Neuronal stem cell (in vitro differentiated cells): ENCODE measurements around the gene PDRG1.
A peak's percentile ranks its signal among the peaks of the same experiment; 100 is the strongest.

Source experiments
- DNase-seq: peaks from one replicate; pipeline ENCODE4 v3.0.0-alpha.2; 2013; ENCODE audit warnings: low spot score
- H2AFZ ChIP-seq: one replicate; pipeline ENCODE4 v1.6.1; 2013; ENCODE audit warnings: mild to moderate bottlenecking, low read length, inconsistent platforms
- H2AK5ac ChIP-seq: 2 replicates; pipeline ENCODE4 v1.6.1; 2013; ENCODE audit warnings: low read depth, mild to moderate bottlenecking, inconsistent platforms, low read length, moderate library complexity, mixed read lengths
- H2BK120ac ChIP-seq: 2 replicates; pipeline ENCODE4 v1.6.1; 2013; ENCODE audit warnings: low read depth, mild to moderate bottlenecking, inconsistent platforms, low read length, moderate library complexity, mixed read lengths
- H2BK12ac ChIP-seq: one replicate; pipeline ENCODE4 v1.6.1; 2013; ENCODE audit warnings: low read length, inconsistent platforms
- H2BK15ac ChIP-seq: 2 replicates; pipeline ENCODE4 v1.6.1; 2013; ENCODE audit warnings: mild to moderate bottlenecking, low read length, inconsistent platforms, mixed read lengths
- H2BK5ac ChIP-seq: one replicate; pipeline ENCODE4 v1.6.1; 2013; ENCODE audit warnings: inconsistent platforms, mild to moderate bottlenecking, low read length, moderate library complexity
- H3K14ac ChIP-seq: one replicate; pipeline ENCODE4 v1.6.1; 2013; ENCODE audit warnings: low read length, inconsistent platforms
- H3K18ac ChIP-seq: 2 replicates; pipeline ENCODE4 v1.6.1; 2013; ENCODE audit warnings: low read length, inconsistent platforms
- H3K23ac ChIP-seq: 2 replicates; pipeline ENCODE4 v1.6.1; 2013; ENCODE audit warnings: low read depth, mild to moderate bottlenecking, mixed read lengths, low read length, inconsistent platforms; ENCODE audit not compliant: poor library complexity
- H3K27ac ChIP-seq: replicated peaks from 3 replicates; pipeline ENCODE4 v1.5.1; 2013; ENCODE audit warnings: low read length, inconsistent platforms
- H3K27me3 ChIP-seq, 3 experiments: 2 replicates each; pipeline ENCODE4 v1.6.1; 2013; ENCODE audit warnings: low read length in 3 of 3, mild to moderate bottlenecking in 2 of 3, inconsistent platforms in 1 of 3, low read depth in 1 of 3, mixed read lengths in 1 of 3, moderate library complexity in 1 of 3; ENCODE audit not compliant: control insufficient read depth in 3 of 3, insufficient read depth in 3 of 3
- H3K36me3 ChIP-seq, 2 donors: replicated peaks in 1 of 2; 2 replicates each; pipeline ENCODE4 v1.6.1; 2013; ENCODE audit warnings: low read length in 2 of 2; ENCODE audit not compliant: control insufficient read depth in 2 of 2, insufficient read depth in 2 of 2
- H3K4ac ChIP-seq: 2 replicates; pipeline ENCODE4 v1.6.1; 2013; ENCODE audit warnings: inconsistent platforms, mild to moderate bottlenecking, low read length, moderate library complexity
- H3K4me1 ChIP-seq, 2 donors: 1 replicate in 1 of 2; 2 replicates in 1 of 2; pipeline ENCODE4 v1.6.1; 2013; ENCODE audit warnings: low read length in 2 of 2, low read depth in 1 of 2; ENCODE audit not compliant: control insufficient read depth in 2 of 2, insufficient read depth in 1 of 2
- H3K4me2 ChIP-seq: one replicate; pipeline ENCODE4 v1.6.1; 2013; ENCODE audit warnings: mild to moderate bottlenecking, low read length, inconsistent platforms; ENCODE audit not compliant: insufficient read depth, poor library complexity, severe bottlenecking
- H3K4me3 ChIP-seq, 2 donors: 2 replicates each; pipeline ENCODE4 v1.5.1; 2013; ENCODE audit warnings: low read length in 2 of 2, mild to moderate bottlenecking in 2 of 2, inconsistent platforms in 1 of 2, moderate library complexity in 1 of 2
- H3K79me1 ChIP-seq: one replicate; pipeline ENCODE4 v1.6.1; 2013; ENCODE audit warnings: low read depth, mild to moderate bottlenecking, inconsistent platforms, low read length, moderate library complexity
- H3K9ac ChIP-seq: one replicate; pipeline ENCODE4 v1.6.1; 2013; ENCODE audit warnings: mild to moderate bottlenecking, low read depth, low read length, inconsistent platforms; ENCODE audit not compliant: poor library complexity
- H3K9me3 ChIP-seq, 2 donors: replicated peaks in 1 of 2; 2 replicates each; pipeline versions ENCODE3 to v1.6.1; 2013; ENCODE audit warnings: low read length in 2 of 2, mild to moderate bottlenecking in 2 of 2, inconsistent platforms in 1 of 2, low read depth in 1 of 2, mixed read lengths in 1 of 2, moderate library complexity in 1 of 2; ENCODE audit not compliant: control insufficient read depth in 2 of 2, insufficient read depth in 1 of 2
- H4K8ac ChIP-seq: one replicate; pipeline ENCODE4 v1.6.1; 2013; ENCODE audit warnings: low read depth, mild to moderate bottlenecking, inconsistent platforms, low read length, moderate library complexity
- H4K91ac ChIP-seq: one replicate; pipeline ENCODE4 v1.6.1; 2013; ENCODE audit warnings: low read length, low read depth, mild to moderate bottlenecking, inconsistent platforms; ENCODE audit not compliant: poor library complexity
- WGBS, 2 donors: extraction: QIAGEN DNeasy Blood & Tissue Kit; methylation state at CpG; one replicate each; pipeline ENCODE4 v1.1.7; 2013; ENCODE audit warnings: missing lambda C conversion rate in 2 of 2, mixed read lengths in 1 of 2; ENCODE audit not compliant: insufficient read length in 2 of 2, insufficient replicate concordance in 1 of 2; ENCODE audit errors: extremely low coverage in 2 of 2; 5-methylcytosine and 5-hydroxymethylcytosine counted together

The PDRG1 gene

DNA sequence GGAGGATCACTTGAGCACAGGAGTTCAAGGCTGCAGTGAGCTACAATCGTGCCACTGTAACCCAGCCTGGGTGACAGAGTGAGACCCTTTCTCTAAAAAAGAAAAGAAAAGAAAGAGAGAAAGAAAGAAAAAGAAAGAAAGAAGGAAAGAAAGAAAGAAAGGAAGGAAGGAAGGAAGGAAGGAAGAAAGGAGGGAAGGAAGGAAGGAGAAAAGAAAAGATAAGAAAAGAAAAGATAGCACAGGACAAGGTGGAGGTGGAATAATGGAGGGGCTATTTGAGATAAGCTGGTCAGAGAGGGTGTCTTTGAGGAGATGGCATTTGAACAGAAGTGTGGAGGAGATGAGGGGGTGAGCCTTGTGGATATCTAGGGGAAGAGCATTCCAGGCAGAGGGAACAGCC, 2.7 kb upstream of the PDRG1 start:
- Histone ChIP-seq H3K4me2 (no peak overlapping the region), H3K79me1 (peaks cover 6% of the 10 kb centered on the region), H3K14ac (no peak overlapping the region), H3K23ac (no peak overlapping the region), H4K91ac (no peak overlapping the region), H3K27me3 (peaks cover 0 to 13% (median 0%) of the 10 kb centered on the region in 3 experiments), H2AFZ (no peak overlapping the region), H4K8ac (no peak overlapping the region), H3K18ac (no peak overlapping the region), H3K9ac (no peak overlapping the region), H3K4me3 (no peak overlapping the region), H3K4me1 (peaks cover 5 to 6% of the 10 kb centered on the region in 2 donors), H2AK5ac (no peak overlapping the region), H3K9me3 (no peaks in the 10 kb centered on the region), H2BK120ac (no peak overlapping the region), H2BK12ac (no peak overlapping the region), H3K36me3 (peaks cover 4 to 12% of the 10 kb centered on the region in 2 donors), H3K4ac (no peak overlapping the region), H3K27ac (no peak overlapping the region), H2BK15ac (no peak overlapping the region), H2BK5ac (no peak overlapping the region)
- DNase-seq: no peak
- WGBS, 2 donors: no CpG with 5 or more reads among the region's 1 CpG

DNA sequence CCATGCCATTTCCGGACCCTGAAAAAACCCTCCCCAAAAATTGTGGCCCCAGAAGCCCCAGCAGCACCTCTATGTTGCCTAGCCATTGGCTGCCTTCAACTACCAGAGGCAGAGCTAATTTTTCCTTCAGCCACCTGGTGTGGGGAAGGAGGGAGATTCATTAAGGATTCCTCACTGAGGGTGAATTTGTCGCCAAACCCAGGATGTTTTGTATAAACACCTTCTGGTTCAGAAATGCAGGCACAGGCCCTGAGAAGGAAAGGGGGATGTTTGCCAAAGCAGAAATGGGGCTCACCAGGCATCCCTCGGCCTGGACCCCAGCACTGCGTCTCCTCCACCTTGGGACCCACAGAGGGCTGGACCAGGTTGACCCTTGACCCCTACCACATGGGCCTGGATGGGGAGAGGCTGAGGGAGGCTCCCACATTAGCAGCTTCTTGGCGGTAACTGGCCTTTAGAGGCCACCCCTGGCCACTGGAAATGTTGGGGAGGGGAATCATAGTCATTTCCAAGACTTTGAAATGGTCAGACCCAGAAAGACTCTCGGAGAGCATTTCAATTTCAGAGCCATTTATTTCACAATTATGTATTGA, 1.8 kb upstream of the PDRG1 start:
- H3K4me3 ChIP-seq: no peak overlapping the region
- peaks cover 5 to 6% of the 10 kb centered on the region in 2 donors for H3K4me1 ChIP-seq
- H3K27me3 ChIP-seq: peaks cover 0 to 13% (median 0%) of the 10 kb centered on the region in 3 experiments
- H3K18ac ChIP-seq: no peak overlapping the region
- H3K4ac ChIP-seq: no peak overlapping the region
- H4K91ac ChIP-seq: no peak overlapping the region
- no peak for DNase-seq
- peaks cover 6% of the 10 kb centered on the region for H3K79me1 ChIP-seq
- no peak overlapping the region for H2BK120ac ChIP-seq
- WGBS, 2 donors: no CpG with 5 or more reads among the region's 6 CpGs
- H3K9me3 ChIP-seq: peaks cover 0 to under 1% of the 10 kb centered on the region in 2 donors
- no peak overlapping the region for H2AFZ ChIP-seq
- H2AK5ac ChIP-seq: peak overlapping the region; percentile 10
- no peak overlapping the region for H3K23ac ChIP-seq
- no peak overlapping the region for H3K4me2 ChIP-seq
- H3K14ac ChIP-seq: no peak overlapping the region
- no peak overlapping the region for H2BK15ac ChIP-seq
- peaks cover 6 to 21% of the 10 kb centered on the region in 2 donors for H3K36me3 ChIP-seq
- no peak overlapping the region for H3K9ac ChIP-seq
- no peak overlapping the region for H2BK5ac ChIP-seq
- no peak overlapping the region for H4K8ac ChIP-seq
- no peak overlapping the region for H3K27ac ChIP-seq
- H2BK12ac ChIP-seq: no peak overlapping the region

DNA sequence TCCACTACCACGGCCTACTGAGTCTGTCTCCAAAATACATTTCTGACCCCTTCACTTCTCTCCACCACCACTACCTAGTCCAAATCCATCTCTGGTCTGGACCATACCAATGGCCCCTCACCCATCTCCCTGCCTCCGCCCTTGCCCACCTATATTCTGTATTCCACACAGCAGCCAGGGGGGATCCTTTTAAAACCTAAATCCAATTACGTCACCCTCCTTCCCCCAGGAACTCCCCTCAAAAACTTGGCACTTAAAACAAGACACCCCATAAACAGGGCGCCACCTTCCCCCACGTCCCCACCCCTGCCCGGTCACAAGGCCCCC, 680 bp downstream of the PDRG1 start:
- H3K4me1 ChIP-seq: peaks cover 5 to 6% of the 10 kb centered on the region in 2 donors
- H2BK120ac ChIP-seq: no peak overlapping the region
- no peak overlapping the region for H2BK5ac ChIP-seq
- no peak overlapping the region for H3K23ac ChIP-seq
- no peak overlapping the region for H4K91ac ChIP-seq
- H3K36me3 ChIP-seq: peaks cover 25 to 46% of the 10 kb centered on the region in 2 donors
- H3K27me3 ChIP-seq: peaks cover 0 to 1% (median 0%) of the 10 kb centered on the region in 3 experiments
- H2BK15ac ChIP-seq: no peak overlapping the region
- H3K4ac ChIP-seq: no peak overlapping the region
- WGBS, 2 donors: no CpG with 5 or more reads among the region's 6 CpGs
- peak overlapping the region; percentile 93 for H2AFZ ChIP-seq
- no peak overlapping the region for H4K8ac ChIP-seq
- H3K14ac ChIP-seq: peak overlapping the region; percentile 33
- peaks cover 0 to 8% of the 10 kb centered on the region in 2 donors for H3K9me3 ChIP-seq
- H3K4me3 ChIP-seq: peak overlapping the region; percentile 88 to 90
- H2BK12ac ChIP-seq: no peak overlapping the region
- DNase-seq: no peak
- peaks cover 8% of the 10 kb centered on the region for H3K79me1 ChIP-seq
- H3K18ac ChIP-seq: peak overlapping the region; percentile 91
- H2AK5ac ChIP-seq: peak overlapping the region; percentile 20
- peak overlapping the region; percentile 82 for H3K4me2 ChIP-seq
- H3K27ac ChIP-seq: no peak overlapping the region
- peak overlapping the region; percentile 87 for H3K9ac ChIP-seq

DNA sequence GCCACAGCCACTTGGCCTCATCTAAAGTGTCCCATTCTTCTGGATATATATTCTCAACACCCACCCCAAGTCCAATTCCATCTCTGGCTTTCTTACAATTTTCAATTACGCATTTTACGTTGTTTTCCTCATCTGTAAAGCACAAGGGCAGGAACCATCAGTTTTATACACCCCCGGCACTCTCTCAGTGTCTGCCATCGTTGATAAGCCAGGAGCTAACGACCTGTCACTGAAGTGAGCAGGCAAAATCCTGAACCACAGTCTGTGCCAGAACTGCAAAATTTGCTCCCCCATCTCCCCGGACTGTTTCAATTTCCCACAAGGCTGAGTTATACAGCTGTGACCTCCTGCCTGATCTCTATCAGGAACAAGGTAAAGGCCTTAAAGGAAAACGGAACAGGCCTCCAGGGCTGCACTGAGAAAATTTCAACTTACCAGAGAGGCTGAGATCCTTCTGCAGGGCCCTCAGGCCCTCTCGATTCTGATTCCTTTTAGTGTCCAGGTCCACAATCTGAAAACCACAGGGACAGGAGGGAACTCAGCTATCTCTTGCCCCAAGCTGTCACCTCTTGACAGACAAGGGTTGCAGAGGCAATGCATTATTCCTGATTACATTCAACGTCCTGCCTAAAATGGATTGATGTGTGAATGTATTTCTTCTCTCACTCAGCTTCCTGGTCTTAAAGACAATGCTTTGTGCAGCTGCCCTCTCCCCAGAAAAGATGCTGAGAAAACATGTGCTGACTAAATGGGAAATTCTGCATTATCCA, 1.8 kb downstream of the PDRG1 start:
- Histone ChIP-seq H3K9ac (no peak overlapping the region), H2AFZ (no peak overlapping the region), H4K8ac (no peak overlapping the region), H3K36me3 (peaks cover 35 to 57% of the 10 kb centered on the region in 2 donors), H3K18ac (no peak overlapping the region), H3K4me3 (peak overlapping the region in 1 of 2 donors; percentile 88), H3K14ac (no peak overlapping the region), H3K23ac (no peak overlapping the region), H3K9me3 (peaks cover 0 to 8% of the 10 kb centered on the region in 2 donors), H2BK120ac (no peak overlapping the region), H4K91ac (no peak overlapping the region), H3K4ac (no peak overlapping the region), H2BK5ac (no peak overlapping the region), H2BK15ac (no peak overlapping the region), H3K27ac (no peak overlapping the region), H3K27me3 (no peaks in the 10 kb centered on the region), H2BK12ac (no peak overlapping the region), H3K4me1 (peaks cover 5 to 6% of the 10 kb centered on the region in 2 donors), H3K79me1 (peaks cover 8% of the 10 kb centered on the region), H3K4me2 (no peak overlapping the region), H2AK5ac (no peak overlapping the region)
- WGBS, 2 donors: 100% methylated on average over 1 of the region's 9 CpGs; no CpG with 5 or more reads in 1 of the 2 donors
- DNase-seq: no peak
